Fibroblast of pulmonary artery (primary cell): ENCODE measurements around the gene GPR68.

Experiments
- DNase-seq: peaks from one replicate; pipeline ENCODE4 v3.0.0-alpha.2; 2010; ENCODE audit warnings: low read depth
- H3K4me3 ChIP-seq: replicated peaks from 2 replicates; pipeline ENCODE4 v1.5.1; 2011; ENCODE audit warnings: low read depth, mild to moderate bottlenecking, control low read depth, low read length, moderate library complexity
- CTCF ChIP-seq: IDR thresholded peaks from 2 replicates; pipeline ENCODE4 v1.5.1; 2011; ENCODE audit warnings: mild to moderate bottlenecking, control low read depth, low read length, inconsistent platforms; ENCODE audit errors: missing control alignments

GPR68 gene

GRCh38 chr14:91255026-91255695 lies 10.7 kb upstream of the GPR68 start:
- TF ChIP-seq CTCF, result no peak
- no peak for DNase-seq
- H3K4me3 ChIP-seq, result no peak overlapping the region

GRCh38 chr14:91254461-91254860 lies 10.0 kb upstream of the GPR68 start:
- no peak for TF ChIP-seq CTCF
- no peak overlapping the region for H3K4me3 ChIP-seq
- no peak for DNase-seq

GRCh38 chr14:91253795-91254323 lies 9.4 kb upstream of the GPR68 start:
- H3K4me3 ChIP-seq, result peak overlapping the region; percentile 41
- no peak for TF ChIP-seq CTCF
- no peak for DNase-seq

- no peak for DNase-seq
- TF ChIP-seq CTCF, result no peak
- peak overlapping the region; percentile 49 for H3K4me3 ChIP-seq
These were observed 8.6 kb upstream of the GPR68 start for GRCh38 chr14:91252871-91253794.

GRCh38 chr14:91250912-91251311 lies 6.4 kb upstream of the GPR68 start:
- DNase-seq, result no peak
- H3K4me3 ChIP-seq, result no peak overlapping the region
- no peak for TF ChIP-seq CTCF

GRCh38 chr14:91249841-91250616 lies 5.5 kb upstream of the GPR68 start:
- TF ChIP-seq CTCF, result no peak
- DNase-seq, result no peak
- no peak overlapping the region for H3K4me3 ChIP-seq
